K562 (cell line): ENCODE measurements around the gene ENDOV. TPM values are rescaled to one million over a fixed set of nuclear protein-coding genes. Genes with fewer than 3 reads are reported as not detected.

Source experiments
- ARHGAP35 ChIP-seq: fragments of 450-650 bp; IDR thresholded peaks from 2 replicates; pipeline ENCODE4 v1.6.1; 2018; ENCODE audit not compliant: partially characterized antibody
- C11orf30 ChIP-seq: fragments of 450-650 bp; IDR thresholded peaks from 2 replicates; pipeline ENCODE4 v1.6.1; 2016; ENCODE audit warnings: low read depth, mild to moderate bottlenecking
- E2F4 ChIP-seq: sonication (generic); formaldehyde crosslinking; IDR thresholded peaks from 2 replicates; pipeline ENCODE4 v1.8.0; 2022; ENCODE audit warnings: mild to moderate bottlenecking, low read depth, missing genetic modification reagents
- HDAC2 ChIP-seq: fragments of 450-650 bp; IDR thresholded peaks from 2 replicates; pipeline ENCODE4 v1.6.1; 2016; ENCODE audit warnings: mild to moderate bottlenecking
- HINFP ChIP-seq: fragments of 450-650 bp; conservative IDR thresholded peaks from 2 replicates; pipeline ENCODE4 v1.6.1; 2016; ENCODE audit warnings: missing genetic modification characterization, low read depth, mild to moderate bottlenecking, control low read depth, missing compliant biosample characterization
- ILK ChIP-seq: fragments of 450-650 bp; IDR thresholded peaks from 2 replicates; pipeline ENCODE4 v1.6.1; 2016; ENCODE audit warnings: missing genetic modification characterization, low read depth, mild to moderate bottlenecking, missing compliant biosample characterization, moderate library complexity, borderline replicate concordance
- KHSRP ChIP-seq: fragments of 450-650 bp; IDR thresholded peaks from 2 replicates; pipeline ENCODE4 v1.6.1; 2017
- NBN ChIP-seq: fragments of 450-650 bp; IDR thresholded peaks from 2 replicates; pipeline ENCODE4 v1.6.1; 2016; ENCODE audit warnings: low read depth, mild to moderate bottlenecking
- PCBP2 ChIP-seq: fragments of 200-400 bp; formaldehyde crosslinking; IDR thresholded peaks from 2 replicates; pipeline ENCODE4 v1.6.1; 2018; ENCODE audit warnings: low read length, low read depth, mild to moderate bottlenecking, moderate library complexity; ENCODE audit not compliant: poor library complexity, severe bottlenecking
- RNF2 ChIP-seq: sonication (generic); IDR thresholded peaks from 2 replicates; pipeline ENCODE4 v1.6.1; 2016
- SIN3B ChIP-seq: fragments of 450-650 bp; IDR thresholded peaks from 2 replicates; pipeline ENCODE4 v1.6.1; 2017; ENCODE audit warnings: low read depth, mild to moderate bottlenecking, moderate library complexity
- SMC3 ChIP-seq: conservative IDR thresholded peaks from 2 replicates; pipeline ENCODE4 v1.6.1; 2011; ENCODE audit warnings: low read depth, low read length, improper control_type of control experiment; ENCODE audit not compliant: insufficient read depth
- U2AF1 ChIP-seq: fragments of 200-400 bp; formaldehyde crosslinking; optimal IDR thresholded peaks from 2 replicates; pipeline ENCODE3; 2017; ENCODE audit warnings: mild to moderate bottlenecking, low read depth, low read length, moderate library complexity
- ZBTB2 ChIP-seq: fragments of 450-650 bp; IDR thresholded peaks from 2 replicates; pipeline ENCODE4 v1.6.1; 2016; ENCODE audit warnings: antibody characterized with exemption
- ZNF589 ChIP-seq: fragments of 200-800 bp; sonication (Bioruptor generic); IDR thresholded peaks from 2 replicates; pipeline ENCODE4 v1.6.1; 2016; ENCODE audit warnings: low read depth, missing genetic modification characterization, missing compliant biosample characterization
- ZNF766 ChIP-seq: fragments of 200-800 bp; sonication (Bioruptor generic); conservative IDR thresholded peaks from 2 replicates; pipeline ENCODE4 v1.6.1; 2016; ENCODE audit warnings: missing genetic modification characterization, missing compliant biosample characterization
- ZNF830 ChIP-seq: fragments of 250-450 bp; sonication (Bioruptor Pico); IDR thresholded peaks from 2 replicates; pipeline ENCODE4 v1.5.0; 2021; ENCODE audit warnings: mild to moderate bottlenecking
- ZSCAN29 ChIP-seq: fragments of 450-650 bp; IDR thresholded peaks from 2 replicates; pipeline ENCODE4 v1.6.1; 2017
- polyA plus RNA-seq, 8 experiments: library from polyadenylated mRNA; depleted of rRNA in 4 of 8; stranded (reverse) in 5 of 8; unstranded in 3 of 8; fragments of >200 nt; fragmentation: Nextera tagmentation in 2 of 8; fragmentation: Illumina TruSeq in 1 of 8; extraction: Ambion mirVana in 2 of 8; extraction: Trizol in 1 of 8; gene quantifications; 2 replicates each; pipeline versions ENCODE4 v1.2.1 to v1.2.3, GENCODE V29; 2011 to 2014; ENCODE audit warnings: inconsistent platforms in 1 of 8, missing spikeins in 1 of 8
- total RNA-seq, 7 experiments: library from RNA; depleted of rRNA in 6 of 7; stranded (reverse); fragments of >200 nt in 6 of 7; fragmentation: Illumina TruSeq in 2 of 7; extraction: Trizol in 2 of 7; gene quantifications; 2 replicates each; pipeline versions ENCODE4 v1.2.1 to v1.2.3, GENCODE V29; 2011 to 2021; ENCODE audit warnings: low replicate concordance in 1 of 7
- TF ChIP-seq, protein P1 (sequence below), 2 experiments: fragments of 450-650 bp; IDR thresholded peaks; 2 replicates each; pipeline ENCODE4 v1.6.1; 2016

The ENDOV gene
- total and polyA plus RNA-seq, 9 of the 15 experiments (the other 6 are each of a cell fraction or from before 2014, with no cell fraction given) = 1.2 to 8.2 (median 3.7) TPM

- TF ChIP-seq ILK (tag) (no peak), ZBTB2 (no peak), E2F4 (CRISPR knock-in tag) (peak; percentile 83), NBN (peak; percentile 87), HDAC2 (peak; percentile 72), HINFP (no peak), ARHGAP35 (peak; percentile 93), ZNF766 (peak; percentile 82), ZNF589 (peak; percentile 44; the same call in 1 of the 2 replicates), ZSCAN29 (peak; percentile 50), KHSRP (no peak), SIN3B (peak; percentile 80), U2AF1 (peak; percentile 88), ZNF830 (CRISPR knock-in tag) (0 out of 2 replicates have a peak, but pooled peaks have one; percentile 39), PCBP2 (no peak), C11orf30 (peak; percentile 67), SMC3 (0 out of 2 replicates have a peak, but pooled peaks have one; percentile 3), RNF2 (peak; percentile 65; the same call in 1 of the 2 replicates)
- TF ChIP-seq, protein P1, sequence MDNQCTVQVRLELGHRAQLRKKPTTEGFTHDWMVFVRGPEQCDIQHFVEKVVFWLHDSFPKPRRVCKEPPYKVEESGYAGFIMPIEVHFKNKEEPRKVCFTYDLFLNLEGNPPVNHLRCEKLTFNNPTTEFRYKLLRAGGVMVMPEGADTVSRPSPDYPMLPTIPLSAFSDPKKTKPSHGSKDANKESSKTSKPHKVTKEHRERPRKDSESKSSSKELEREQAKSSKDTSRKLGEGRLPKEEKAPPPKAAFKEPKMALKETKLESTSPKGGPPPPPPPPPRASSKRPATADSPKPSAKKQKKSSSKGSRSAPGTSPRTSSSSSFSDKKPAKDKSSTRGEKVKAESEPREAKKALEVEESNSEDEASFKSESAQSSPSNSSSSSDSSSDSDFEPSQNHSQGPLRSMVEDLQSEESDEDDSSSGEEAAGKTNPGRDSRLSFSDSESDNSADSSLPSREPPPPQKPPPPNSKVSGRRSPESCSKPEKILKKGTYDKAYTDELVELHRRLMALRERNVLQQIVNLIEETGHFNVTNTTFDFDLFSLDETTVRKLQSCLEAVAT (IDR thresholded peaks at IDR 0.05) = peak in 1 of 2 experiments; percentile 55; a peak in 1 of 4 replicates
These were observed 39.8 kb downstream of the ENDOV start (continued) for GRCh38 chr17:80454557-80455335.
